ENCODE results near the gene GIMAP5. TPM values are rescaled to one million over a fixed set of nuclear protein-coding genes. Genes with fewer than 3 reads are reported as not detected.
A peak's percentile ranks its signal among the peaks of the same experiment; 100 is the strongest.

Gene GIMAP5
- total RNA-seq, 2 donors from 2014 or later, result 5.3 to 11.9 TPM

GRCh38 chr7:150719960-150720891 lies 17.0 kb upstream of the GIMAP5 start:
- WGBS, 2 donors, result 87 to 92% methylated on average over 38 to 49 of the region's 52 CpGs
- H3K27ac ChIP-seq, result no peak overlapping the region
- H3K27me3 ChIP-seq, result no peaks in the 10 kb centered on the region
- no peaks in the 10 kb centered on the region for H3K4me1 ChIP-seq
- intact Hi-C loops (cut with DNase I), result no loop called here
- no peak overlapping the region for H3K4me3 ChIP-seq
- no peaks in the 10 kb centered on the region for H3K9me3 ChIP-seq
- DNase-seq (no peak), ATAC-seq (no peak)
- TF ChIP-seq CTCF (IDR thresholded peaks at IDR 0.05), result no peak
- no peak for TF ChIP-seq POLR2A (IDR thresholded peaks at IDR 0.05)
- no peaks in the 10 kb centered on the region for H3K36me3 ChIP-seq (replicated peaks in 1 of 2; ENCODE audit: insufficient read depth in 1 of 2, low read depth in 2 of 2)

GRCh38 chr7:150721970-150722373 lies 15.2 kb upstream of the GIMAP5 start:
- Histone ChIP-seq H3K9me3 (no peaks in the 10 kb centered on the region), H3K27ac (no peak overlapping the region), H3K4me3 (no peak overlapping the region), H3K27me3 (no peaks in the 10 kb centered on the region), H3K36me3 (replicated peaks in 1 of 2; ENCODE audit: insufficient read depth in 1 of 2, low read depth in 2 of 2) (no peaks in the 10 kb centered on the region), H3K4me1 (no peaks in the 10 kb centered on the region)
- peak; percentile 30 for ATAC-seq
- WGBS, 2 donors, result 84 to 86% methylated on average over 11 of the region's 11 CpGs
- no peak for TF ChIP-seq POLR2A (IDR thresholded peaks at IDR 0.05)
- no peak for TF ChIP-seq CTCF (IDR thresholded peaks at IDR 0.05)
- DNase-seq, result no peak
- intact Hi-C loops (cut with DNase I), result no loop called here

GRCh38 chr7:150722431-150722931 lies 14.7 kb upstream of the GIMAP5 start:
- ATAC-seq, result no peak
- Histone ChIP-seq H3K27me3 (no peaks in the 10 kb centered on the region), H3K36me3 (replicated peaks in 1 of 2; ENCODE audit: insufficient read depth in 1 of 2, low read depth in 2 of 2) (no peaks in the 10 kb centered on the region), H3K9me3 (no peaks in the 10 kb centered on the region), H3K4me3 (no peak overlapping the region), H3K4me1 (no peaks in the 10 kb centered on the region), H3K27ac (no peak overlapping the region)
- 57 to 63% methylated on average over 12 of the region's 12 CpGs for WGBS, 2 donors
- TF ChIP-seq POLR2A (IDR thresholded peaks at IDR 0.05), result no peak
- TF ChIP-seq CTCF (IDR thresholded peaks at IDR 0.05), result no peak
- intact Hi-C loops (cut with DNase I), result no loop called here
- no peak for DNase-seq

GRCh38 chr7:150723467-150723866 lies 13.8 kb upstream of the GIMAP5 start:
- intact Hi-C loops (cut with DNase I), result no loop called here
- ATAC-seq, result no peak
- Histone ChIP-seq H3K4me1 (peaks cover 5% of the 10 kb centered on the region), H3K4me3 (no peak overlapping the region), H3K27ac (no peak overlapping the region), H3K27me3 (no peaks in the 10 kb centered on the region), H3K9me3 (no peaks in the 10 kb centered on the region), H3K36me3 (replicated peaks in 1 of 2; ENCODE audit: insufficient read depth in 1 of 2, low read depth in 2 of 2) (no peaks in the 10 kb centered on the region)
- TF ChIP-seq CTCF (IDR thresholded peaks at IDR 0.05) (no peak), POLR2A (IDR thresholded peaks at IDR 0.05) (no peak)
- DNase-seq, result no peak
- WGBS, 2 donors, result 17 to 24% methylated on average over 1 of the region's 1 CpG

All from body of pancreas (tissue), 4 donors.